K562 (cell line): ENCODE results near the gene AIM2. TPM values are rescaled to one million over a fixed set of nuclear protein-coding genes. Genes with fewer than 3 reads are reported as not detected.
A peak's percentile ranks its signal among the peaks of the same experiment; 100 is the strongest.

ENCODE experiments used
- ATF7 ChIP-seq: fragments of 450-650 bp; IDR thresholded peaks from 2 replicates; pipeline ENCODE4 v1.7.1; 2014; ENCODE audit warnings: mild to moderate bottlenecking, moderate library complexity
- BMI1 ChIP-seq: fragments of 150-350 bp; IDR thresholded peaks from 2 replicates; pipeline ENCODE4 v1.6.1; 2014; ENCODE audit warnings: low read length
- EGR1 ChIP-seq: fragments of 450-650 bp; conservative IDR thresholded peaks from 2 replicates; pipeline ENCODE4 v1.6.1; 2017; ENCODE audit warnings: mild to moderate bottlenecking
- KAT8 ChIP-seq: fragments of 450-650 bp; IDR thresholded peaks from 2 replicates; pipeline ENCODE4 v1.6.1; 2016; ENCODE audit warnings: low read depth, mild to moderate bottlenecking
- MBD2 ChIP-seq: sonication (generic); IDR thresholded peaks from 2 replicates; pipeline ENCODE4 v1.6.1; 2016; ENCODE audit warnings: low read depth, borderline replicate concordance
- MCM3 ChIP-seq: fragments of 450-650 bp; IDR thresholded peaks from 2 replicates; pipeline ENCODE4 v1.6.1; 2016
- NFYB ChIP-seq: IDR thresholded peaks from 2 replicates; pipeline ENCODE4 v1.6.1; 2011; ENCODE audit warnings: mild to moderate bottlenecking, moderate library complexity; ENCODE audit not compliant: insufficient read length; ENCODE audit errors: extremely low read depth
- TCF7 ChIP-seq: sonication (generic); IDR thresholded peaks from 2 replicates; pipeline ENCODE4 v1.6.1; 2016; ENCODE audit warnings: antibody characterized with exemption, borderline replicate concordance
- YY1 ChIP-seq, 3 experiments: IDR thresholded peaks; 2 replicates each; pipeline ENCODE4 v1.6.1; 2011; ENCODE audit warnings: low read length in 2 of 3, mild to moderate bottlenecking in 2 of 3, moderate library complexity in 2 of 3, borderline replicate concordance in 1 of 3, control low read depth in 1 of 3, low read depth in 1 of 3; ENCODE audit not compliant: insufficient read depth in 3 of 3, insufficient replicate concordance in 2 of 3, control insufficient read depth in 1 of 3, insufficient read length in 1 of 3; ENCODE audit errors: extremely low read depth in 1 of 3
- ZNF165 ChIP-seq: fragments of 250-450 bp; sonication (Bioruptor Pico); IDR thresholded peaks from 2 replicates; pipeline ENCODE4 v1.4.0; 2020; ENCODE audit warnings: borderline replicate concordance
- ZNF184 ChIP-seq: sonication (generic); formaldehyde crosslinking; IDR thresholded peaks from 2 replicates; pipeline ENCODE4 v1.5.0; 2020; ENCODE audit warnings: missing genetic modification reagents
- ZNF282 ChIP-seq: sonication (generic); formaldehyde crosslinking; IDR thresholded peaks from 2 replicates; pipeline ENCODE4 v1.8.1; 2023; ENCODE audit warnings: missing genetic modification reagents
- ZNF507 ChIP-seq: conservative IDR thresholded peaks from 2 replicates; pipeline ENCODE4 v1.6.1; 2017; ENCODE audit warnings: missing genetic modification characterization, missing compliant biosample characterization
- ZNF717 ChIP-seq: fragments of 250-450 bp; sonication (Bioruptor Pico); IDR thresholded peaks from 2 replicates; pipeline ENCODE4 v1.5.0; 2021
- ZNF780A ChIP-seq: fragments of 250-450 bp; sonication (Bioruptor Pico); IDR thresholded peaks from 2 replicates; pipeline ENCODE4 v1.5.0; 2021; ENCODE audit warnings: mild to moderate bottlenecking
- ZSCAN29 ChIP-seq: fragments of 450-650 bp; IDR thresholded peaks from 2 replicates; pipeline ENCODE4 v1.6.1; 2017
- polyA plus RNA-seq, 8 experiments: library from polyadenylated mRNA; depleted of rRNA in 4 of 8; stranded (reverse) in 5 of 8; unstranded in 3 of 8; fragments of >200 nt; fragmentation: Nextera tagmentation in 2 of 8; fragmentation: Illumina TruSeq in 1 of 8; extraction: Ambion mirVana in 2 of 8; extraction: Trizol in 1 of 8; gene quantifications; 2 replicates each; pipeline versions ENCODE4 v1.2.1 to v1.2.3, GENCODE V29; 2011 to 2014; ENCODE audit warnings: inconsistent platforms in 1 of 8, missing spikeins in 1 of 8
- total RNA-seq, 7 experiments: library from RNA; depleted of rRNA in 6 of 7; stranded (reverse); fragments of >200 nt in 6 of 7; fragmentation: Illumina TruSeq in 2 of 7; extraction: Trizol in 2 of 7; gene quantifications; 2 replicates each; pipeline versions ENCODE4 v1.2.1 to v1.2.3, GENCODE V29; 2011 to 2021; ENCODE audit warnings: low replicate concordance in 1 of 7
- TF ChIP-seq, protein P1 (sequence below): sonication (generic); formaldehyde crosslinking; IDR thresholded peaks from 2 replicates; pipeline ENCODE4 v1.8.0; 2022; ENCODE audit warnings: missing genetic modification reagents, mild to moderate bottlenecking, borderline replicate concordance
- TF ChIP-seq, protein P2 (sequence below): sonication (generic); formaldehyde crosslinking; IDR thresholded peaks from 2 replicates; pipeline ENCODE4 v1.8.0; 2022; ENCODE audit warnings: mild to moderate bottlenecking, missing genetic modification reagents
- TF ChIP-seq, protein P3 (sequence below), 2 experiments: IDR thresholded peaks in 1 of 2; conservative IDR thresholded peaks in 1 of 2; 2 replicates each; pipeline ENCODE4 v1.6.1; 2016; ENCODE audit warnings: low read depth in 2 of 2, mild to moderate bottlenecking in 1 of 2, missing compliant biosample characterization in 1 of 2, missing genetic modification characterization in 1 of 2, moderate library complexity in 1 of 2
- TF ChIP-seq, protein P4 (sequence below): fragments of 450-650 bp; conservative IDR thresholded peaks from 2 replicates; pipeline ENCODE4 v1.6.1; 2016; ENCODE audit warnings: missing genetic modification characterization, low read depth, mild to moderate bottlenecking, control low read depth, missing compliant biosample characterization

The AIM2 gene
- total and polyA plus RNA-seq, 9 of the 15 experiments (the other 6 are each of a cell fraction or from before 2014, with no cell fraction given) = 0.10 to 0.95 (median 0.22) TPM

DNA sequence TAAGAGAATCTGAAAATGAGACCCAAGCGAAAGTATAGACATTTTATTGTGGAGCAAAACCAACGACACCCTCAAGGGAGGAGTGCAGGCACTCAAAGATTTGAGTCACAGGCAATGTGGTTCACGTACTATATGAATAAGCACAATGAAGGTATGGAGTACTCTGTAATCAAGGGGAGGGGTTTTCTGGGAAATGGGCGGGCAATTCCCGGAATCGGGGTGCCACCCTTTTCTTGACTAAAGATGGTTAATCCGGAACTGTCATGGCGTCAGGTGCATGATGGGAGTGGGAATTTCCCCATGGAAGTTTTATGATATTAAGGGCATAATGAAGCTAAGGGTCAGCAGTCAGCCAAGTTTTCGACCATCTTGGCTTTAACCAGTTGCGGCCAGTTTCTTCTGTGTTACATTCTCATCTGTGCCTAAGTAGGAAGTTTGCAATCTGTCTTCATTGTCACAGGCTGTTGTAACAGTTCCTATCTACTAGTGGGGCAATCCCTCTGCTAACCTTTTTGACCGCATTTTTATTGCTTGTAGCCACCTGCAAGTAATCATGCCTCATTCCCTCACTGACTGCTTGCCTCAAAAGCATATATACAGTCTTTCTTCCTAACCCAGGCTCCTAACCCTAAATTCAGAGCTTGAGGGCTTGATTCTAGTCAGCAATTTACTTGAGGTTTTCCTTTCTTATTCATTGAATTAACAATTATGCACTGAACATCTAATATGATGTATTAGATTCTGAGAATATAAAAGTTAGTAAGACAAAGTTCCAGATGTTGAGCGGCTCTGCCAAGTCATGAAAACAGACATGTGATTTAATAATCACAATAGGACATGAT, 775 bp upstream of the AIM2 start (continued):
- TF ChIP-seq, protein P1, sequence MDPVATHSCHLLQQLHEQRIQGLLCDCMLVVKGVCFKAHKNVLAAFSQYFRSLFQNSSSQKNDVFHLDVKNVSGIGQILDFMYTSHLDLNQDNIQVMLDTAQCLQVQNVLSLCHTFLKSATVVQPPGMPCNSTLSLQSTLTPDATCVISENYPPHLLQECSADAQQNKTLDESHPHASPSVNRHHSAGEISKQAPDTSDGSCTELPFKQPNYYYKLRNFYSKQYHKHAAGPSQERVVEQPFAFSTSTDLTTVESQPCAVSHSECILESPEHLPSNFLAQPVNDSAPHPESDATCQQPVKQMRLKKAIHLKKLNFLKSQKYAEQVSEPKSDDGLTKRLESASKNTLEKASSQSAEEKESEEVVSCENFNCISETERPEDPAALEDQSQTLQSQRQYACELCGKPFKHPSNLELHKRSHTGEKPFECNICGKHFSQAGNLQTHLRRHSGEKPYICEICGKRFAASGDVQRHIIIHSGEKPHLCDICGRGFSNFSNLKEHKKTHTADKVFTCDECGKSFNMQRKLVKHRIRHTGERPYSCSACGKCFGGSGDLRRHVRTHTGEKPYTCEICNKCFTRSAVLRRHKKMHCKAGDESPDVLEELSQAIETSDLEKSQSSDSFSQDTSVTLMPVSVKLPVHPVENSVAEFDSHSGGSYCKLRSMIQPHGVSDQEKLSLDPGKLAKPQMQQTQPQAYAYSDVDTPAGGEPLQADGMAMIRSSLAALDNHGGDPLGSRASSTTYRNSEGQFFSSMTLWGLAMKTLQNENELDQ (CRISPR knock-in tag) = no peak
- no peak for TF ChIP-seq ZNF780A (CRISPR knock-in tag)
- TF ChIP-seq MCM3 = no peak
- TF ChIP-seq NFYB = no peak
- no peak for TF ChIP-seq TCF7
- TF ChIP-seq, protein P2, sequence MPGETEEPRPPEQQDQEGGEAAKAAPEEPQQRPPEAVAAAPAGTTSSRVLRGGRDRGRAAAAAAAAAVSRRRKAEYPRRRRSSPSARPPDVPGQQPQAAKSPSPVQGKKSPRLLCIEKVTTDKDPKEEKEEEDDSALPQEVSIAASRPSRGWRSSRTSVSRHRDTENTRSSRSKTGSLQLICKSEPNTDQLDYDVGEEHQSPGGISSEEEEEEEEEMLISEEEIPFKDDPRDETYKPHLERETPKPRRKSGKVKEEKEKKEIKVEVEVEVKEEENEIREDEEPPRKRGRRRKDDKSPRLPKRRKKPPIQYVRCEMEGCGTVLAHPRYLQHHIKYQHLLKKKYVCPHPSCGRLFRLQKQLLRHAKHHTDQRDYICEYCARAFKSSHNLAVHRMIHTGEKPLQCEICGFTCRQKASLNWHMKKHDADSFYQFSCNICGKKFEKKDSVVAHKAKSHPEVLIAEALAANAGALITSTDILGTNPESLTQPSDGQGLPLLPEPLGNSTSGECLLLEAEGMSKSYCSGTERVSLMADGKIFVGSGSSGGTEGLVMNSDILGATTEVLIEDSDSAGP (CRISPR knock-in tag) = no peak
- TF ChIP-seq MBD2 = no peak
- TF ChIP-seq, protein P3, sequence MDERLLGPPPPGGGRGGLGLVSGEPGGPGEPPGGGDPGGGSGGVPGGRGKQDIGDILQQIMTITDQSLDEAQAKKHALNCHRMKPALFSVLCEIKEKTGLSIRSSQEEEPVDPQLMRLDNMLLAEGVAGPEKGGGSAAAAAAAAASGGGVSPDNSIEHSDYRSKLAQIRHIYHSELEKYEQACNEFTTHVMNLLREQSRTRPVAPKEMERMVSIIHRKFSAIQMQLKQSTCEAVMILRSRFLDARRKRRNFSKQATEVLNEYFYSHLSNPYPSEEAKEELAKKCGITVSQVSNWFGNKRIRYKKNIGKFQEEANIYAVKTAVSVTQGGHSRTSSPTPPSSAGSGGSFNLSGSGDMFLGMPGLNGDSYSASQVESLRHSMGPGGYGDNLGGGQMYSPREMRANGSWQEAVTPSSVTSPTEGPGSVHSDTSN (CRISPR knock-in tag; IDR thresholded peaks at IDR 0.05; ENCODE audit: low read depth) = no peak
- TF ChIP-seq, protein P3 (tag; conservative IDR thresholded peaks at IDR 0.05; ENCODE audit: low read depth) = peak; percentile 67
- TF ChIP-seq KAT8 = no peak
- TF ChIP-seq BMI1 = no peak
- TF ChIP-seq ZNF717 = no peak
- TF ChIP-seq ZNF165 = no peak
- TF ChIP-seq EGR1 = peak; percentile 57
- no peak for TF ChIP-seq ZNF184 (CRISPR knock-in tag)
- TF ChIP-seq, protein P4, sequence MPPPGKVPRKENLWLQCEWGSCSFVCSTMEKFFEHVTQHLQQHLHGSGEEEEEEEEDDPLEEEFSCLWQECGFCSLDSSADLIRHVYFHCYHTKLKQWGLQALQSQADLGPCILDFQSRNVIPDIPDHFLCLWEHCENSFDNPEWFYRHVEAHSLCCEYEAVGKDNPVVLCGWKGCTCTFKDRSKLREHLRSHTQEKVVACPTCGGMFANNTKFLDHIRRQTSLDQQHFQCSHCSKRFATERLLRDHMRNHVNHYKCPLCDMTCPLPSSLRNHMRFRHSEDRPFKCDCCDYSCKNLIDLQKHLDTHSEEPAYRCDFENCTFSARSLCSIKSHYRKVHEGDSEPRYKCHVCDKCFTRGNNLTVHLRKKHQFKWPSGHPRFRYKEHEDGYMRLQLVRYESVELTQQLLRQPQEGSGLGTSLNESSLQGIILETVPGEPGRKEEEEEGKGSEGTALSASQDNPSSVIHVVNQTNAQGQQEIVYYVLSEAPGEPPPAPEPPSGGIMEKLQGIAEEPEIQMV = no peak
- peak; percentile 69 to 95 (median 90) for TF ChIP-seq YY1 (IDR thresholded peaks at IDR 0.05; ENCODE audit: borderline replicate concordance in 1 of 3, control insufficient read depth in 1 of 3, extremely low read depth in 1 of 3, insufficient read depth in 3 of 3, insufficient read length in 1 of 3, insufficient replicate concordance in 2 of 3, low read depth in 1 of 3, low read length in 2 of 3)
- TF ChIP-seq ZSCAN29 = no peak
- peak; percentile 72 for TF ChIP-seq ATF7
- TF ChIP-seq ZNF507 (tag) = no peak
- no peak for TF ChIP-seq ZNF282
